Loucy (cell line): ENCODE measurements around the gene CCDC71L.

Experiments used
- H2AFZ ChIP-seq: fragments of 200-600 bp; sonication (generic); 2 replicates; pipeline ENCODE4 v1.6.0; 2016; ENCODE audit warnings: antibody characterized with exemption, mild to moderate bottlenecking, low read length, moderate library complexity
- H3F3A ChIP-seq: fragments of 200-600 bp; 2 replicates; pipeline ENCODE4 v1.6.0; 2016; ENCODE audit warnings: antibody characterized with exemption, low read depth, mild to moderate bottlenecking
- H3K27me3 ChIP-seq: fragments of 200-600 bp; sonication (generic); 2 replicates; pipeline ENCODE4 v1.6.1; 2014; ENCODE audit warnings: low read length, mild to moderate bottlenecking; ENCODE audit not compliant: insufficient read depth, poor library complexity, severe bottlenecking
- H3K36me3 ChIP-seq: fragments of 200-600 bp; sonication (generic); 2 replicates; pipeline ENCODE4 v1.6.1; 2016; ENCODE audit warnings: low read length; ENCODE audit not compliant: insufficient read depth
- H3K4me1 ChIP-seq: fragments of 200-600 bp; sonication (generic); 2 replicates; pipeline ENCODE4 v1.5.1; 2014; ENCODE audit warnings: low read length, mild to moderate bottlenecking; ENCODE audit not compliant: insufficient read depth, poor library complexity, severe bottlenecking
- H3K4me2 ChIP-seq: fragments of 200-600 bp; sonication (generic); 2 replicates; pipeline ENCODE4 v1.6.0; 2014; ENCODE audit warnings: antibody characterized with exemption, low read length, low read depth, mild to moderate bottlenecking; ENCODE audit not compliant: poor library complexity, severe bottlenecking
- H3K4me3 ChIP-seq: fragments of 200-600 bp; sonication (generic); 2 replicates; pipeline ENCODE4 v1.5.1; 2014; ENCODE audit warnings: low read length, mild to moderate bottlenecking, mixed read lengths; ENCODE audit not compliant: poor library complexity, severe bottlenecking
- H3K79me2 ChIP-seq: fragments of 200-600 bp; sonication (generic); 2 replicates; pipeline ENCODE4 v1.6.1; 2014; ENCODE audit warnings: low read length; ENCODE audit not compliant: insufficient read depth
- H3K9ac ChIP-seq: fragments of 200-600 bp; sonication (generic); 2 replicates; pipeline ENCODE4 v1.6.0; 2014; ENCODE audit warnings: mild to moderate bottlenecking, low read depth, low read length, moderate library complexity; ENCODE audit not compliant: poor library complexity, severe bottlenecking
- H3K9me2 ChIP-seq: fragments of 200-600 bp; sonication (generic); replicated peaks from 2 replicates; pipeline ENCODE4 v1.6.1; 2016; ENCODE audit warnings: low read depth, low read length, mixed read lengths
- H3K9me3 ChIP-seq: fragments of 200-600 bp; sonication (generic); 2 replicates; pipeline ENCODE4 v1.6.1; 2014; ENCODE audit warnings: mild to moderate bottlenecking, antibody characterized with exemption, low read length, low read depth; ENCODE audit not compliant: insufficient read depth
- H4K20me1 ChIP-seq: fragments of 200-600 bp; sonication (generic); 2 replicates; pipeline ENCODE4 v1.6.0; 2014; ENCODE audit warnings: antibody characterized with exemption, low read length, mild to moderate bottlenecking; ENCODE audit not compliant: insufficient read depth, poor library complexity, severe bottlenecking
- EZH2phosphoT487 ChIP-seq: fragments of 200-600 bp; IDR thresholded peaks from 2 replicates; pipeline ENCODE4 v1.6.1; 2018; ENCODE audit warnings: antibody characterized with exemption, mild to moderate bottlenecking, moderate library complexity, borderline replicate concordance
- TF ChIP-seq, protein P1 (sequence below): fragments of 200-600 bp; sonication (generic); conservative IDR thresholded peaks from 2 replicates; pipeline ENCODE4 v1.5.1; 2014; ENCODE audit warnings: mild to moderate bottlenecking, antibody characterized with exemption, low read length

The CCDC71L gene

DNA sequence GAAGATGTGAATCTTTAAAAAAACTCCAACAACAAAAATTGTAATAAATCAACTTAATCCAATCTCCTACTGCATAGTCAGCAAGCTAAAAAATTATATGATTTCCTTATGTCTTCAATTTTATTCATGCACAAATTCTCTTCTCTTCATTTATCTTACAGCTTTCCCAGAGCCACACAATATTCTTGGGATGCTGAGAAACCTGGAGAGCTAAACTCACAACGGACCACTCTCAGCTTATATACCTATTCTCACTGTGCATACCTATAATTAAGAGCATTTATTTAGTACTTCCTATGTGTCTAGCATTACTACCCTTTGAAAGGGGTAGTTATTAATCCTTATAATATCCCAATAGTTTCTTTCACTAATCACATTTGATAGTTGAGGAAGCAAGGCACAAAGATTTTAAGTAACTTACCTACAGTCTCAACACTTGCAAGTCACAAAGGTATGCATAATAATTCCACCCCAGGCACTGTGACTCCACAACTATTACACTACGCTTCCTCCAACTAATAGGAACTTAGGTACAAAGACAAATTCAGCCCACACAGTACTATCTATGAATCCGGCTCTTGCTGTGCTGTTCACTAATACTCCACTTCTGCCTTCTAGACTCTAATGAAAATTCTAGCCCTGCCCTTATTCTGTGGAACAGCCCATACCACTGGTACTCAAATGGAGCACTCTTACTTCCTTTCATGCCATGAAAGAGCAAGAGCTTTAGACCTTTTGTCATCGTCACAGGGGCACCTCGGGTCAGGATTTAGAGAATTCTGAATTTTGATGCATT, 5.1 kb downstream of the CCDC71L start:
- Histone ChIP-seq H3K4me2 (no peak overlapping the region), H3K4me3 (no peak overlapping the region), H3K9me3 (no peaks in the 10 kb centered on the region), H4K20me1 (peaks cover 12% of the 10 kb centered on the region), H3K9ac (no peak overlapping the region), H3F3A (no peaks in the 10 kb centered on the region), H2AFZ (no peak overlapping the region), H3K27me3 (no peaks in the 10 kb centered on the region), H3K36me3 (no peaks in the 10 kb centered on the region), H3K4me1 (peaks cover 16% of the 10 kb centered on the region), H3K9me2 (no peaks in the 10 kb centered on the region), H3K79me2 (peaks cover 15% of the 10 kb centered on the region)
- no peak for TF ChIP-seq EZH2phosphoT487

DNA sequence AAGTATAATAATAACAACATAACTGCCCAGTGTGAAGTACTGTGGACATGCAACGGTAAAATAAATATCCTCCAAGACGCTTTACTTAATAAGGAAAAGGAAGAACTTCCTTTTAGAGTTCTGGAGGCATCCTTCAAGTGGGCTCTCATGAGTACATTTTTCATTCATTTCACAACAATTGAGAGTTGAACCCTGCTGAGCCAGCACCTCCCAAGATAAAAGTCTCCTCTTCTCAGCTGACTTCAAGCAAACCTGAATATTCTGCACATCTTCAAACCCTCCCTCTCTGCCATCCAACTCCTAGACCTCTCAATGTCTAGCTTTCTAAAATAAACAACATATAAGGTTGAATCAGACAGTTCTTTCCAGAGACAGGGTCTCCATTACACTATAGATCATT, 7.5 kb downstream of the CCDC71L start:
- Histone ChIP-seq H3K9ac (no peak overlapping the region), H3K4me1 (peaks cover 5% of the 10 kb centered on the region), H3K9me2 (no peaks in the 10 kb centered on the region), H3K36me3 (no peaks in the 10 kb centered on the region), H3F3A (no peaks in the 10 kb centered on the region), H3K9me3 (no peaks in the 10 kb centered on the region), H3K4me3 (no peak overlapping the region), H4K20me1 (no peaks in the 10 kb centered on the region), H3K79me2 (peaks cover 1% of the 10 kb centered on the region; the same call in 1 of the 2 replicates), H2AFZ (no peak overlapping the region), H3K27me3 (no peaks in the 10 kb centered on the region), H3K4me2 (no peak overlapping the region)
- TF ChIP-seq EZH2phosphoT487 = no peak
- TF ChIP-seq, protein P1, sequence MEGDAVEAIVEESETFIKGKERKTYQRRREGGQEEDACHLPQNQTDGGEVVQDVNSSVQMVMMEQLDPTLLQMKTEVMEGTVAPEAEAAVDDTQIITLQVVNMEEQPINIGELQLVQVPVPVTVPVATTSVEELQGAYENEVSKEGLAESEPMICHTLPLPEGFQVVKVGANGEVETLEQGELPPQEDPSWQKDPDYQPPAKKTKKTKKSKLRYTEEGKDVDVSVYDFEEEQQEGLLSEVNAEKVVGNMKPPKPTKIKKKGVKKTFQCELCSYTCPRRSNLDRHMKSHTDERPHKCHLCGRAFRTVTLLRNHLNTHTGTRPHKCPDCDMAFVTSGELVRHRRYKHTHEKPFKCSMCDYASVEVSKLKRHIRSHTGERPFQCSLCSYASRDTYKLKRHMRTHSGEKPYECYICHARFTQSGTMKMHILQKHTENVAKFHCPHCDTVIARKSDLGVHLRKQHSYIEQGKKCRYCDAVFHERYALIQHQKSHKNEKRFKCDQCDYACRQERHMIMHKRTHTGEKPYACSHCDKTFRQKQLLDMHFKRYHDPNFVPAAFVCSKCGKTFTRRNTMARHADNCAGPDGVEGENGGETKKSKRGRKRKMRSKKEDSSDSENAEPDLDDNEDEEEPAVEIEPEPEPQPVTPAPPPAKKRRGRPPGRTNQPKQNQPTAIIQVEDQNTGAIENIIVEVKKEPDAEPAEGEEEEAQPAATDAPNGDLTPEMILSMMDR = no peak

DNA sequence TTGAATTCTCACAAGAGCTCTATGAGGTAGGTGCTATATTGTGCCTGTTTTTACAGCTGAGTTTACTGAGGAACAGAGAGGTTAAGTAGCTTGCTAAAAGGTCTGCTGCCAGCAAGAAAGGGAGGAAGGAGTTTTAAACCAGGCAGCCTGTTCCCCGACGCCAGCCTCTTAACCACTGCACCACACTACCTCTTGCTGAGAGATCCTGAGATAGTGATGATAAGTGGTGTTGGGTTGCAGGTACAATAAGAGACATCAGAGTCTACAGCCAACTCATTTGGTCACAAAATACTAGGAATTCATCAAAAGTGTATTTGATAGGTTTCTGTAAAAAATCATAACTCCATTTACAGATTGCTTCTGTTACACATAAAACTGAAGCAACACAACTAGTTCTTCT, 8.0 kb downstream of the CCDC71L start:
- H3K9me2 ChIP-seq = no peaks in the 10 kb centered on the region
- no peaks in the 10 kb centered on the region for H3K79me2 ChIP-seq
- peaks cover 4% of the 10 kb centered on the region for H3K4me1 ChIP-seq
- no peak overlapping the region for H3K4me2 ChIP-seq
- no peaks in the 10 kb centered on the region for H3K27me3 ChIP-seq
- no peaks in the 10 kb centered on the region for H4K20me1 ChIP-seq
- H2AFZ ChIP-seq = no peak overlapping the region
- no peaks in the 10 kb centered on the region for H3K36me3 ChIP-seq
- no peaks in the 10 kb centered on the region for H3F3A ChIP-seq
- H3K9me3 ChIP-seq = no peaks in the 10 kb centered on the region
- no peak overlapping the region for H3K4me3 ChIP-seq
- no peak for TF ChIP-seq EZH2phosphoT487
- TF ChIP-seq, protein P1 = no peak
- H3K9ac ChIP-seq = no peak overlapping the region

DNA sequence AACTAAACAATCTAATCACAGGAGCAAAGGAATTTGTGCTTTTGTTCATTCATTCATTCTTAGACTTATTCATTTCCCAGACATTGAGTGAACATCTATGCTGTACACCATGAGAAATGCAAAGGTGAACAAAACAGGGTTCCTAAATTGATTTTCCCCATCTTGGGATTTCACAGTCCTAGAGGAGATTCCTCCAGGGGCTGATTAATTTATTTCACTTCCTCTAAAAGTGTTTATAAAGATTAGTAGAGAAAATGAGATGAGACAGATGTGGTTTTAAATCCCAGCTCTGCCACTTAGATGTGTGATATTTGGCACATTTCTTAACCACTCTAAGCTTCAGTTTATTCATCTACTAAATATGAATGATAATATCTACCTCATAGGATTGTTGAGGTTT, 8.9 kb downstream of the CCDC71L start:
- H3K4me2 ChIP-seq = no peak overlapping the region
- H3K9me3 ChIP-seq = no peaks in the 10 kb centered on the region
- TF ChIP-seq, protein P1 = no peak
- no peak for TF ChIP-seq EZH2phosphoT487
- no peak overlapping the region for H3K4me3 ChIP-seq
- H3K4me1 ChIP-seq = peaks cover under 1% of the 10 kb centered on the region
- no peak overlapping the region for H3K9ac ChIP-seq
- H2AFZ ChIP-seq = no peak overlapping the region
- no peaks in the 10 kb centered on the region for H3K79me2 ChIP-seq
- no peaks in the 10 kb centered on the region for H3K36me3 ChIP-seq
- H4K20me1 ChIP-seq = no peaks in the 10 kb centered on the region
- no peaks in the 10 kb centered on the region for H3K27me3 ChIP-seq
- no peaks in the 10 kb centered on the region for H3F3A ChIP-seq
- H3K9me2 ChIP-seq = no peaks in the 10 kb centered on the region
